SK-N-SH (cell line): ENCODE measurements around the gene MYB. TPM values are rescaled to one million over a fixed set of nuclear protein-coding genes. Genes with fewer than 3 reads are reported as not detected.

ENCODE experiments used
- CTCF ChIA-PET: fragments of 300-600, 350-600 bp; formaldehyde crosslinking; extraction: SDS; loops from one replicate; lab custom pipeline; 2021; lab: Yijun Ruan, JAX
- POLR2A ChIA-PET: fragments of 350-600 bp; sonication (Branson Sonifier 250); formaldehyde crosslinking; extraction: SDS; loops from one replicate; lab custom pipeline; 2020; ENCODE audit warnings: antibody characterized with exemption, inconsistent platforms; lab: Yijun Ruan, JAX
- DNase-seq: peaks from one replicate; pipeline ENCODE4 v3.0.0; 2012
- H2AFZ ChIP-seq: fragments of 200-600 bp; sonication (generic); 2 replicates; pipeline ENCODE4 v1.8.1; 2016; ENCODE audit warnings: antibody characterized with exemption, mild to moderate bottlenecking, low read depth
- H3F3A ChIP-seq: fragments of 200-600 bp; sonication (generic); replicated peaks from 2 replicates; pipeline ENCODE3; 2016; ENCODE audit warnings: antibody characterized with exemption, mild to moderate bottlenecking; ENCODE audit not compliant: insufficient read depth
- H3K27ac ChIP-seq, 2 experiments: fragments of 200-500 bp in 1 of 2; fragments of 200-600 bp in 1 of 2; sonication (Bioruptor generic) in 1 of 2; sonication (generic), shearing (Covaris generic) in 1 of 2; 2 replicates each; pipeline versions ENCODE4 v1.5.1 to v1.6.1; 2014 to 2016; ENCODE audit warnings: low read depth in 2 of 2, inconsistent platforms in 1 of 2, low read length in 1 of 2, mild to moderate bottlenecking in 1 of 2, mixed read lengths in 1 of 2
- H3K27me3 ChIP-seq: fragments of 200-600 bp; sonication (generic), shearing (Covaris generic); 2 replicates; pipeline ENCODE4 v1.6.1; 2016; ENCODE audit warnings: mixed run types; ENCODE audit not compliant: insufficient read depth
- H3K36me3 ChIP-seq, 2 experiments: fragments of 200-500 bp in 1 of 2; fragments of 200-600 bp in 1 of 2; sonication (Bioruptor generic) in 1 of 2; sonication (generic) in 1 of 2; replicated peaks in 1 of 2; 2 replicates each; pipeline versions ENCODE3 to v1.5.1; 2014 to 2016; ENCODE audit warnings: low read length in 1 of 2, mild to moderate bottlenecking in 1 of 2; ENCODE audit not compliant: insufficient read depth in 2 of 2, control insufficient read depth in 1 of 2
- H3K4me1 ChIP-seq, 2 experiments: fragments of 200-500 bp in 1 of 2; fragments of 200-600 bp in 1 of 2; sonication (Bioruptor generic) in 1 of 2; sonication (generic), shearing (Covaris generic) in 1 of 2; 2 replicates each; pipeline versions ENCODE4 v1.5.1 to v1.6.1; 2014 to 2016; ENCODE audit warnings: low read depth in 1 of 2, low read length in 1 of 2, mixed run types in 1 of 2; ENCODE audit not compliant: insufficient read depth in 2 of 2, control insufficient read depth in 1 of 2
- H3K4me2 ChIP-seq: fragments of 200-600 bp; sonication (generic), shearing (Covaris generic); 2 replicates; pipeline ENCODE4 v1.6.1; 2017; ENCODE audit warnings: mixed run types
- H3K4me3 ChIP-seq, 2 experiments: fragments of 200-500 bp in 1 of 2; fragments of 200-600 bp in 1 of 2; sonication (Bioruptor generic) in 1 of 2; sonication (generic), shearing (Covaris generic) in 1 of 2; 2 replicates each; pipeline versions ENCODE4 v1.5.1 to v1.8.1; 2014 to 2016; ENCODE audit warnings: low read depth in 2 of 2, inconsistent platforms in 1 of 2, low read length in 1 of 2, mild to moderate bottlenecking in 1 of 2, mixed read lengths in 1 of 2, moderate library complexity in 1 of 2
- H3K79me2 ChIP-seq: fragments of 200-600 bp; sonication (generic); 2 replicates; pipeline ENCODE4 v1.8.1; 2017; ENCODE audit warnings: mild to moderate bottlenecking; ENCODE audit not compliant: insufficient read depth
- H3K9ac ChIP-seq: fragments of 200-600 bp; sonication (generic); 2 replicates; pipeline ENCODE4 v1.6.1; 2017; ENCODE audit warnings: mixed run types
- H3K9me2 ChIP-seq: fragments of 200-600 bp; sonication (generic); 2 replicates; pipeline ENCODE4 v1.6.1; 2017; ENCODE audit warnings: mixed run types
- H3K9me3 ChIP-seq: fragments of 200-600 bp; sonication (generic); 2 replicates; pipeline ENCODE4 v1.6.1; 2017; ENCODE audit warnings: mixed run types, mild to moderate bottlenecking, moderate library complexity
- H4K20me1 ChIP-seq: fragments of 200-600 bp; sonication (generic); 2 replicates; pipeline ENCODE4 v1.6.1; 2017; ENCODE audit warnings: mild to moderate bottlenecking, mixed run types; ENCODE audit not compliant: insufficient read depth
- CHD2 ChIP-seq: fragments of 150-350 bp; IDR thresholded peaks from 2 replicates; pipeline ENCODE4 v1.6.1; 2018; ENCODE audit warnings: low read length; ENCODE audit not compliant: partially characterized antibody
- EP300 ChIP-seq, 2 experiments: IDR thresholded peaks; 2 replicates each; pipeline versions ENCODE4 v1.4.0 to v1.6.1; 2012; ENCODE audit warnings: borderline replicate concordance in 1 of 2, low read depth in 1 of 2, low read length in 1 of 2
- FOSL2 ChIP-seq: IDR thresholded peaks from 2 replicates; pipeline ENCODE4 v1.4.0; 2012; ENCODE audit warnings: low read depth, mild to moderate bottlenecking, moderate library complexity, borderline replicate concordance
- FOXJ3 ChIP-seq: sonication (generic); formaldehyde crosslinking; IDR thresholded peaks from 2 replicates; pipeline ENCODE4 v1.5.1; 2020; ENCODE audit warnings: mild to moderate bottlenecking, missing genetic modification reagents
- MXI1 ChIP-seq: IDR thresholded peaks from 2 replicates; pipeline ENCODE4 v1.6.1; 2012; ENCODE audit warnings: mild to moderate bottlenecking, low read depth, low read length, improper control_type of control experiment
- NFIC ChIP-seq: IDR thresholded peaks from 2 replicates; pipeline ENCODE4 v1.4.0; 2012; ENCODE audit warnings: borderline replicate concordance
- POLR2AphosphoS5 ChIP-seq: IDR thresholded peaks from 2 replicates; pipeline ENCODE4 v1.6.1; 2012; ENCODE audit warnings: low read depth, low read length
- RAD21 ChIP-seq: IDR thresholded peaks from 2 replicates; pipeline ENCODE4 v1.6.1; 2012; ENCODE audit warnings: mild to moderate bottlenecking, low read length
- RXRA ChIP-seq: IDR thresholded peaks from 2 replicates; pipeline ENCODE4 v1.4.0; 2012; ENCODE audit warnings: low read depth, mild to moderate bottlenecking, borderline replicate concordance
- SIN3A ChIP-seq: IDR thresholded peaks from 2 replicates; pipeline ENCODE4 v1.6.1; 2012; ENCODE audit warnings: low read depth, mild to moderate bottlenecking, low read length, moderate library complexity, borderline replicate concordance
- TAF1 ChIP-seq: IDR thresholded peaks from 2 replicates; pipeline ENCODE4 v1.6.1; 2012; ENCODE audit warnings: low read depth, mild to moderate bottlenecking, low read length, moderate library complexity, borderline replicate concordance
- WGBS: methylation state at CpG from one replicate; pipeline ENCODE4 v1.1.6; 2017; ENCODE audit warnings: low lambda C conversion rate; 5-methylcytosine and 5-hydroxymethylcytosine counted together
- polyA plus RNA-seq, 3 experiments: library from polyadenylated mRNA; depleted of rRNA; stranded (reverse); fragments of >200 nt; gene quantifications; 2 replicates each; pipeline ENCODE4 v1.2.3, GENCODE V29; 2012
- TF ChIP-seq, protein P1 (sequence below): IDR thresholded peaks from 2 replicates; pipeline ENCODE4 v1.4.0; 2012; ENCODE audit warnings: low read depth
- TF ChIP-seq, protein P2 (sequence below): IDR thresholded peaks from 2 replicates; pipeline ENCODE4 v1.6.1; 2012; ENCODE audit warnings: mild to moderate bottlenecking, low read depth, low read length, moderate library complexity
- TF ChIP-seq, protein P3 (sequence below): fragments of 200-600 bp; sonication (generic); IDR thresholded peaks from 2 replicates; pipeline ENCODE4 v1.6.1; 2017; ENCODE audit warnings: antibody characterized with exemption, mild to moderate bottlenecking, moderate library complexity

The MYB gene
- polyA plus RNA-seq, 1 of the 3 experiments (the other 2 are of a cell fraction), result 0.85 TPM

DNA sequence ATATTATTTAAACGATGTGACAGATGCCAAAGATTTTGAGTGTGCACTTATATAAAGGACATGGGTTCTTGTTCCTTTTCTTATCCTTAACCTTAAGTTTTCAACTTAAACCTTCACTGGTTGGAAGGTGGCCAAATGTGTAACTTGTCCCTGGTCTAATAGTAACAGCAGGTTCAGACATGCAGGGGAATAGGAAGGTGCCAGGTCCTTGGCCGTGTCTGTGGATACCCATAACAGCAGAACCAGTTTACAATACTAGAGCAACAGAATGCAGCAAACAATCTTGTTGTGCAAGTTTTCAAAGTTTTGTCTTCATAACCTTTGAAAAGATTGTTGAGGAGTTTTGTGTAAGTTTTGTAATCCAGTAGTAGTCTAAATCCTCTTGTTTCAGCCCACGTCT lies 4.4 kb downstream of the MYB start:
- 92% methylated on average over 3 of the region's 3 CpGs for WGBS
- Histone ChIP-seq H3K79me2 (peaks cover 15% of the 10 kb centered on the region; the same call in 1 of the 2 replicates), H3K27ac (no peak overlapping the region), H3F3A (no peaks in the 10 kb centered on the region), H3K9me3 (no peaks in the 10 kb centered on the region), H3K27me3 (no peaks in the 10 kb centered on the region), H3K4me1 (peaks cover 0 to 15% of the 10 kb centered on the region in 2 experiments; a peak in 2 of 4 replicates), H4K20me1 (no peaks in the 10 kb centered on the region), H3K9me2 (no peaks in the 10 kb centered on the region), H3K4me2 (no peak overlapping the region), H2AFZ (no peak overlapping the region), H3K9ac (no peak overlapping the region), H3K4me3 (no peak overlapping the region), H3K36me3 (no peaks in the 10 kb centered on the region)
- no peak for DNase-seq
- ChIA-PET CTCF (no interaction called here), POLR2A (no interaction called here)
- TF ChIP-seq, protein P1, sequence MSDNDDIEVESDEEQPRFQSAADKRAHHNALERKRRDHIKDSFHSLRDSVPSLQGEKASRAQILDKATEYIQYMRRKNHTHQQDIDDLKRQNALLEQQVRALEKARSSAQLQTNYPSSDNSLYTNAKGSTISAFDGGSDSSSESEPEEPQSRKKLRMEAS, result no peak
- TF ChIP-seq SIN3A (no peak), MXI1 (no peak), FOSL2 (no peak), RAD21 (no peak), TAF1 (no peak), CHD2 (no peak), EP300 (IDR thresholded peaks at IDR 0.05; ENCODE audit: borderline replicate concordance in 1 of 2, low read depth in 1 of 2, low read length in 1 of 2) (no peak), FOXJ3 (no peak), NFIC (no peak), RXRA (no peak), POLR2AphosphoS5 (no peak)
- TF ChIP-seq, protein P2, sequence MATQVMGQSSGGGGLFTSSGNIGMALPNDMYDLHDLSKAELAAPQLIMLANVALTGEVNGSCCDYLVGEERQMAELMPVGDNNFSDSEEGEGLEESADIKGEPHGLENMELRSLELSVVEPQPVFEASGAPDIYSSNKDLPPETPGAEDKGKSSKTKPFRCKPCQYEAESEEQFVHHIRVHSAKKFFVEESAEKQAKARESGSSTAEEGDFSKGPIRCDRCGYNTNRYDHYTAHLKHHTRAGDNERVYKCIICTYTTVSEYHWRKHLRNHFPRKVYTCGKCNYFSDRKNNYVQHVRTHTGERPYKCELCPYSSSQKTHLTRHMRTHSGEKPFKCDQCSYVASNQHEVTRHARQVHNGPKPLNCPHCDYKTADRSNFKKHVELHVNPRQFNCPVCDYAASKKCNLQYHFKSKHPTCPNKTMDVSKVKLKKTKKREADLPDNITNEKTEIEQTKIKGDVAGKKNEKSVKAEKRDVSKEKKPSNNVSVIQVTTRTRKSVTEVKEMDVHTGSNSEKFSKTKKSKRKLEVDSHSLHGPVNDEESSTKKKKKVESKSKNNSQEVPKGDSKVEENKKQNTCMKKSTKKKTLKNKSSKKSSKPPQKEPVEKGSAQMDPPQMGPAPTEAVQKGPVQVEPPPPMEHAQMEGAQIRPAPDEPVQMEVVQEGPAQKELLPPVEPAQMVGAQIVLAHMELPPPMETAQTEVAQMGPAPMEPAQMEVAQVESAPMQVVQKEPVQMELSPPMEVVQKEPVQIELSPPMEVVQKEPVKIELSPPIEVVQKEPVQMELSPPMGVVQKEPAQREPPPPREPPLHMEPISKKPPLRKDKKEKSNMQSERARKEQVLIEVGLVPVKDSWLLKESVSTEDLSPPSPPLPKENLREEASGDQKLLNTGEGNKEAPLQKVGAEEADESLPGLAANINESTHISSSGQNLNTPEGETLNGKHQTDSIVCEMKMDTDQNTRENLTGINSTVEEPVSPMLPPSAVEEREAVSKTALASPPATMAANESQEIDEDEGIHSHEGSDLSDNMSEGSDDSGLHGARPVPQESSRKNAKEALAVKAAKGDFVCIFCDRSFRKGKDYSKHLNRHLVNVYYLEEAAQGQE, result no peak
- TF ChIP-seq, protein P3, sequence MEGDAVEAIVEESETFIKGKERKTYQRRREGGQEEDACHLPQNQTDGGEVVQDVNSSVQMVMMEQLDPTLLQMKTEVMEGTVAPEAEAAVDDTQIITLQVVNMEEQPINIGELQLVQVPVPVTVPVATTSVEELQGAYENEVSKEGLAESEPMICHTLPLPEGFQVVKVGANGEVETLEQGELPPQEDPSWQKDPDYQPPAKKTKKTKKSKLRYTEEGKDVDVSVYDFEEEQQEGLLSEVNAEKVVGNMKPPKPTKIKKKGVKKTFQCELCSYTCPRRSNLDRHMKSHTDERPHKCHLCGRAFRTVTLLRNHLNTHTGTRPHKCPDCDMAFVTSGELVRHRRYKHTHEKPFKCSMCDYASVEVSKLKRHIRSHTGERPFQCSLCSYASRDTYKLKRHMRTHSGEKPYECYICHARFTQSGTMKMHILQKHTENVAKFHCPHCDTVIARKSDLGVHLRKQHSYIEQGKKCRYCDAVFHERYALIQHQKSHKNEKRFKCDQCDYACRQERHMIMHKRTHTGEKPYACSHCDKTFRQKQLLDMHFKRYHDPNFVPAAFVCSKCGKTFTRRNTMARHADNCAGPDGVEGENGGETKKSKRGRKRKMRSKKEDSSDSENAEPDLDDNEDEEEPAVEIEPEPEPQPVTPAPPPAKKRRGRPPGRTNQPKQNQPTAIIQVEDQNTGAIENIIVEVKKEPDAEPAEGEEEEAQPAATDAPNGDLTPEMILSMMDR, result no peak
